ENCODE data around the gene AGPS. TPM values are rescaled to one million over a fixed set of nuclear protein-coding genes. Genes with fewer than 3 reads are reported as not detected.

Gene AGPS
- polyA plus RNA-seq, 1 of the 3 experiments (the other 2 are of a cell fraction): 10.9 TPM

- no peak for TF ChIP-seq TEAD4 (IDR thresholded peaks at IDR 0.05; ENCODE audit: borderline replicate concordance, insufficient read depth)
- no peak for TF ChIP-seq USF1 (IDR thresholded peaks at IDR 0.05; ENCODE audit: borderline replicate concordance, low read depth)
- TF ChIP-seq NFIC (IDR thresholded peaks at IDR 0.05; ENCODE audit: borderline replicate concordance): no peak
- no peak for TF ChIP-seq IRF3 (IDR thresholded peaks at IDR 0.05; ENCODE audit: low read depth, low read length)
- TF ChIP-seq FOSL2 (IDR thresholded peaks at IDR 0.05; ENCODE audit: borderline replicate concordance, low read depth): no peak
These were observed 185.9 kb downstream of the AGPS start (continued) for GRCh38 chr2:177578454-177578853.

GRCh38 chr2:177579486-177580036, 187.0 kb downstream of the AGPS start:
- no peak for DNase-seq
- no peak overlapping the region for H3K4me2 ChIP-seq
- no peak overlapping the region for H3K9ac ChIP-seq
- CTCF ChIA-PET: interaction anchor here (1.3 kb wide), 1 partner anchor 9 kb away, joined by 3 read pairs; no protein-coding TSS in a partner anchor
- H3K9me3 ChIP-seq: no peaks in the 10 kb centered on the region
- TF ChIP-seq EZH2phosphoT487 (IDR thresholded peaks at IDR 0.05; ENCODE audit: borderline replicate concordance, low read depth) (no peak), MAX (IDR thresholded peaks at IDR 0.05; ENCODE audit: low read depth) (no peak), NRF1 (IDR thresholded peaks at IDR 0.05; ENCODE audit: low read depth, low read length) (no peak), REST (IDR thresholded peaks at IDR 0.05; ENCODE audit: low read depth, low read length) (no peak), FOSL2 (IDR thresholded peaks at IDR 0.05; ENCODE audit: borderline replicate concordance, low read depth) (no peak), USF2 (IDR thresholded peaks at IDR 0.05; ENCODE audit: borderline replicate concordance, low read depth, low read length) (no peak), IRF3 (IDR thresholded peaks at IDR 0.05; ENCODE audit: low read depth, low read length) (no peak), TAF1 (IDR thresholded peaks at IDR 0.05; ENCODE audit: borderline replicate concordance, low read depth, low read length) (no peak), ELF1 (IDR thresholded peaks at IDR 0.05) (no peak), GABPA (IDR thresholded peaks at IDR 0.05; ENCODE audit: low read depth) (no peak), NFIC (IDR thresholded peaks at IDR 0.05; ENCODE audit: borderline replicate concordance) (no peak), RXRA (IDR thresholded peaks at IDR 0.05; ENCODE audit: borderline replicate concordance, low read depth) (no peak)
- no peaks in the 10 kb centered on the region for H4K20me1 ChIP-seq (ENCODE audit: insufficient read depth)
- H3K4me3 ChIP-seq (ENCODE audit: low read depth in 2 of 2, low read length in 1 of 2): no peak overlapping the region
- H3F3A ChIP-seq (replicated peaks; ENCODE audit: insufficient read depth): no peaks in the 10 kb centered on the region
- H3K27ac ChIP-seq (ENCODE audit: low read depth in 2 of 2, low read length in 1 of 2): no peak overlapping the region
- H3K36me3 ChIP-seq (replicated peaks in 1 of 2; ENCODE audit: control insufficient read depth in 1 of 2, insufficient read depth in 2 of 2, low read length in 1 of 2): no peaks in the 10 kb centered on the region
- H3K79me2 ChIP-seq (ENCODE audit: insufficient read depth): no peaks in the 10 kb centered on the region
- WGBS (ENCODE audit: low lambda C conversion rate): 80% methylated on average over 3 of the region's 3 CpGs
- H3K9me2 ChIP-seq: 0 out of 2 replicates have a peak, but pooled peaks cover 3% of the 10 kb centered on the region
- POLR2A ChIA-PET: no interaction called here
- no peak overlapping the region for H2AFZ ChIP-seq (ENCODE audit: low read depth)
- H3K4me1 ChIP-seq (ENCODE audit: control insufficient read depth in 1 of 2, insufficient read depth in 2 of 2, low read depth in 1 of 2, low read length in 1 of 2): no peaks in the 10 kb centered on the region
- no peaks in the 10 kb centered on the region for H3K27me3 ChIP-seq (ENCODE audit: insufficient read depth)

Data from SK-N-SH (cell line).